Panc1 (cell line): Measurements from ENCODE around the gene CENPF. TPM values are rescaled to one million over a fixed set of nuclear protein-coding genes. Genes with fewer than 3 reads are reported as not detected.

Source experiments
- ATAC-seq: fragments of 200-7000 bp; cut with Tn5 transposase; 2 replicates; pipeline ENCODE4 v1.9.1; 2020; ENCODE audit warnings: mild to moderate bottlenecking, moderate library complexity
- BruUV-seq: library from RNA; stranded (reverse); fragments of 400-500 nt; replicated peaks from 2 replicates; lab custom pipeline; 2021; lab: Mats Ljungman, UMichigan
- CTCF ChIA-PET: fragments of 300-600 bp; sonication (Branson Sonifier 250); formaldehyde crosslinking; loops from one replicate; lab custom pipeline; 2022; ENCODE audit warnings: antibody characterized with exemption; lab: Charles Lee
- POLR2A ChIA-PET: fragments of 300-600 bp; sonication (Branson Sonifier 250); formaldehyde crosslinking; loops from one replicate; lab custom pipeline; 2022; ENCODE audit warnings: antibody characterized with exemption; lab: Charles Lee
- DNase-seq: peaks from one replicate; pipeline ENCODE4 v3.0.0-alpha.2; 2010; ENCODE audit warnings: low read depth, low spot score
- H3K27ac ChIP-seq: 2 replicates; pipeline ENCODE4 v1.5.1; 2011; ENCODE audit warnings: mild to moderate bottlenecking, low read length, inconsistent platforms
- H3K27me3 ChIP-seq: fragments of 200-500 bp; sonication (Bioruptor generic); 2 replicates; pipeline ENCODE4 v1.6.0; 2014; ENCODE audit warnings: low read length, inconsistent platforms; ENCODE audit not compliant: control insufficient read depth, insufficient read depth
- H3K36me3 ChIP-seq: fragments of 200-500 bp; sonication (Bioruptor generic); 2 replicates; pipeline ENCODE4 v1.5.1; 2014; ENCODE audit warnings: inconsistent platforms, mild to moderate bottlenecking, low read length, moderate library complexity; ENCODE audit not compliant: control insufficient read depth, insufficient read depth
- H3K4me1 ChIP-seq: 2 replicates; pipeline ENCODE4 v1.5.1; 2011; ENCODE audit warnings: inconsistent platforms, mild to moderate bottlenecking, low read length, moderate library complexity; ENCODE audit not compliant: control insufficient read depth, insufficient read depth
- H3K4me3 ChIP-seq, 2 experiments: 2 replicates each; pipeline ENCODE4 v1.5.1; 2011 to 2012; ENCODE audit warnings: low read depth in 2 of 2, low read length in 2 of 2, mild to moderate bottlenecking in 2 of 2, inconsistent platforms in 1 of 2, moderate library complexity in 1 of 2
- H3K9me3 ChIP-seq: fragments of 200-500 bp; sonication (Bioruptor generic); 2 replicates; pipeline ENCODE4 v1.5.1; 2014; ENCODE audit warnings: low read depth, mild to moderate bottlenecking, inconsistent platforms, low read length, moderate library complexity; ENCODE audit not compliant: control insufficient read depth, insufficient read depth
- CTCF ChIP-seq: fragments of 450-650 bp; IDR thresholded peaks from 2 replicates; pipeline ENCODE4 v1.5.1; 2017; ENCODE audit warnings: mild to moderate bottlenecking
- POLR2AphosphoS5 ChIP-seq: IDR thresholded peaks from 2 replicates; pipeline ENCODE4 v1.6.1; 2012; ENCODE audit warnings: mild to moderate bottlenecking, low read depth, low read length, moderate library complexity
- REST ChIP-seq, 2 experiments: IDR thresholded peaks; 2 replicates each; pipeline ENCODE4 v1.6.1; 2011 to 2012; ENCODE audit warnings: low read depth in 2 of 2, control low read depth in 1 of 2, low read length in 1 of 2, mild to moderate bottlenecking in 1 of 2, moderate library complexity in 1 of 2; ENCODE audit not compliant: insufficient read depth in 1 of 2
- SIN3A ChIP-seq: IDR thresholded peaks from 2 replicates; pipeline ENCODE4 v1.6.1; 2012; ENCODE audit warnings: low read depth, mild to moderate bottlenecking, low read length, moderate library complexity, borderline replicate concordance; ENCODE audit not compliant: insufficient read depth
- TCF7L2 ChIP-seq: IDR thresholded peaks from 2 replicates; pipeline ENCODE4 v1.6.1; 2011; ENCODE audit warnings: mild to moderate bottlenecking, low read depth, low read length, inconsistent platforms
- in situ Hi-C: cut with HindIII; loops from 2 replicates; pipeline ENCODE4 v1.10.0; 2016; ENCODE audit warnings: low sequenced_read_pairs, low pct_unique_long_range_greater_than_20kb
- intact Hi-C: fragments of 100-400 bp; cut with micrococcal nuclease; formaldehyde crosslinking; loops from one replicate; pipeline ENCODE4 v1.10.0; 2022; ENCODE audit not compliant: unreplicated experiment
- total RNA-seq: library from RNA; stranded (reverse); gene quantifications from one replicate; pipeline ENCODE4 v1.2.1, GENCODE V29; 2021; ENCODE audit not compliant: unreplicated experiment

CENPF gene
- total RNA-seq, 1 experiment from 2014 or later, result 156 TPM

GRCh38 chr1:214633686-214634085 lies 30.7 kb downstream of the CENPF start:
- POLR2A ChIA-PET, result interaction anchor here (0.6 kb wide), 1 partner anchor 467 kb away, joined by 3 read pairs; no protein-coding TSS in a partner anchor
- in situ Hi-C loops, result no loop called here

DNA sequence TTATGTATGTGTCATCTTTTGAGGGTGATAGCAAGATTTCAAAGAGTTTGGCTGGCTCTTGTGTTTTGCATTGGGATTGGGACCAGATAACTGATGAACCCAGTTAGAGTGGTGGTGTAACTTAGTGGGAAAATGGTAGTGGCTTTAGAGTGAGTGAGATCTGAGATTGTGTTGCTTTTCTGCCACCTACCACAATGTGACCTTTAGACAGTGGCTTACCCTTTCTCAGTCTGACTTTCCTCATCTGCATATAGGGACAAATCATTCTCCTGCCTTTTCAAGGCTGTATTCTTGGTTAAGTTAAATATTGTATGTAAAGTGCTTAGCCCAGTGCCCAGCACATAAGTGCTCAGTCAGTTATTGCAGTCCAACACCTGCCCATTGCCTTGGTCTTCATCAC lies 31.3 kb downstream of the CENPF start:
- ATAC-seq, result no peak
- in situ Hi-C loops (no loop called here), intact Hi-C loops (no loop called here)
- POLR2A ChIA-PET, result interaction anchor here (0.6 kb wide), 1 partner anchor 467 kb away, joined by 3 read pairs; no protein-coding TSS in a partner anchor
- no peaks in the 10 kb centered on the region for H3K4me1 ChIP-seq
- H3K27me3 ChIP-seq, result no peaks in the 10 kb centered on the region
- BruUV-seq, result no TSS peak
- no peak for DNase-seq
- H3K4me3 ChIP-seq, result no peak overlapping the region
- H3K9me3 ChIP-seq, result no peaks in the 10 kb centered on the region
- peaks cover 75% of the 10 kb centered on the region for H3K36me3 ChIP-seq
- CTCF ChIA-PET, result no interaction called here
- no peak overlapping the region for H3K27ac ChIP-seq
- TF ChIP-seq CTCF (no peak), POLR2AphosphoS5 (no peak), REST (IDR thresholded peaks at IDR 0.05; ENCODE audit: insufficient read depth in 1 of 2, low read depth in 2 of 2, low read length in 1 of 2) (no peak), TCF7L2 (no peak), SIN3A (no peak)

More at GRCh38 chr1:214633686-214634085, 30.7 kb downstream of the CENPF start:
- H3K9me3 ChIP-seq, result no peaks in the 10 kb centered on the region
- H3K4me1 ChIP-seq, result no peaks in the 10 kb centered on the region
- H3K27me3 ChIP-seq, result no peaks in the 10 kb centered on the region
- DNase-seq (no peak), ATAC-seq (no peak)
- H3K36me3 ChIP-seq, result peaks cover 76% of the 10 kb centered on the region
- no peak overlapping the region for H3K4me3 ChIP-seq
- no peak overlapping the region for H3K27ac ChIP-seq
- BruUV-seq, result no TSS peak
- CTCF ChIA-PET, result no interaction called here
- no peak for TF ChIP-seq POLR2AphosphoS5
- no peak for TF ChIP-seq SIN3A
- TF ChIP-seq REST (IDR thresholded peaks at IDR 0.05; ENCODE audit: insufficient read depth in 1 of 2, low read depth in 2 of 2, low read length in 1 of 2), result no peak
- TF ChIP-seq CTCF, result no peak
- TF ChIP-seq TCF7L2, result no peak
- intact Hi-C loops, result no loop called here
